GM23248 (cell line): Measurements from ENCODE around the gene FAF2.

Experiments
- EZH2 ChIP-seq: fragments of 200-600 bp; sonication (generic); IDR thresholded peaks from 2 replicates; pipeline ENCODE4 v1.6.1; 2018; ENCODE audit warnings: antibody characterized with exemption, mild to moderate bottlenecking; ENCODE audit not compliant: insufficient read depth, poor library complexity, severe bottlenecking
- EZH2phosphoT487 ChIP-seq: fragments of 200-600 bp; sonication (generic); IDR thresholded peaks from 2 replicates; pipeline ENCODE4 v1.6.1; 2018; ENCODE audit warnings: antibody characterized with exemption, moderate library complexity, mild to moderate bottlenecking, low read depth; ENCODE audit not compliant: insufficient read depth

- no peak for TF ChIP-seq EZH2phosphoT487
- no peak for TF ChIP-seq EZH2
These were observed 37.0 kb downstream of the FAF2 start for GRCh38 chr5:176485176-176485575.
